WTC11 (cell line): Measurements from ENCODE around the gene PCGF1. TPM values are rescaled to one million over a fixed set of nuclear protein-coding genes. Genes with fewer than 3 reads are reported as not detected.

Experiments
- ATAC-seq: fragments of 200-7000 bp; cut with Tn5 transposase; 2 replicates; pipeline ENCODE4 v1.10.0; 2021; ENCODE audit warnings: mild to moderate bottlenecking, moderate library complexity
- CTCF ChIA-PET: fragments of 300-600 bp; sonication (Branson Sonifier 250); formaldehyde crosslinking; loops from one replicate; lab custom pipeline; 2021; ENCODE audit warnings: antibody characterized with exemption; lab: Charles Lee
- POLR2A ChIA-PET: fragments of 350-600 bp; sonication (Branson Sonifier 250); formaldehyde crosslinking; loops from one replicate; lab custom pipeline; 2021; ENCODE audit warnings: antibody characterized with exemption; lab: Charles Lee
- DNase-seq: peaks from one replicate; pipeline ENCODE4 v3.0.0; 2021; ENCODE audit warnings: low spot score
- H3K27ac Mint-ChIP-seq: 2 replicates; pipeline ENCODE4 v1.8.0; 2021; ENCODE audit warnings: mixed read lengths
- H3K27me3 Mint-ChIP-seq: 2 replicates; pipeline ENCODE4 v1.8.0; 2021; ENCODE audit warnings: low read depth, mild to moderate bottlenecking, moderate library complexity, mixed read lengths
- H3K36me3 Mint-ChIP-seq: 2 replicates; pipeline ENCODE4 v1.8.0; 2021; ENCODE audit warnings: mixed read lengths
- H3K4me1 Mint-ChIP-seq: 2 replicates; pipeline ENCODE4 v1.8.0; 2022; ENCODE audit warnings: mixed read lengths
- H3K4me3 Mint-ChIP-seq: 2 replicates; pipeline ENCODE4 v1.8.0; 2021; ENCODE audit warnings: mild to moderate bottlenecking, moderate library complexity, mixed read lengths
- H3K9me3 Mint-ChIP-seq: 2 replicates; pipeline ENCODE4 v1.8.0; 2021; ENCODE audit warnings: mixed read lengths
- CBFB ChIP-seq: sonication (generic); formaldehyde crosslinking; IDR thresholded peaks from 2 replicates; pipeline ENCODE4 v1.8.1; 2022; ENCODE audit warnings: mild to moderate bottlenecking, low read depth, missing genetic modification reagents
- CREB1 ChIP-seq: sonication (generic); formaldehyde crosslinking; IDR thresholded peaks from 2 replicates; pipeline ENCODE4 v1.8.0; 2023; ENCODE audit warnings: mild to moderate bottlenecking, missing genetic modification reagents
- CREM ChIP-seq: sonication (generic); formaldehyde crosslinking; IDR thresholded peaks from 2 replicates; pipeline ENCODE4 v1.8.1; 2022; ENCODE audit warnings: mild to moderate bottlenecking, missing genetic modification reagents, moderate library complexity
- ETV6 ChIP-seq: sonication (generic); formaldehyde crosslinking; IDR thresholded peaks from 2 replicates; pipeline ENCODE4 v1.8.1; 2022; ENCODE audit warnings: mild to moderate bottlenecking, missing genetic modification reagents
- GABPB1 ChIP-seq: sonication (generic); formaldehyde crosslinking; IDR thresholded peaks from 2 replicates; pipeline ENCODE4 v1.8.1; 2023; ENCODE audit warnings: mild to moderate bottlenecking, missing genetic modification reagents
- GTF2I ChIP-seq: fragments of 250-450 bp; sonication (Bioruptor Pico); conservative IDR thresholded peaks from 2 replicates; pipeline ENCODE4 v1.4.0; 2021; ENCODE audit warnings: mild to moderate bottlenecking
- HMGA2 ChIP-seq: fragments of 250-450 bp; sonication (Bioruptor Pico); IDR thresholded peaks from 2 replicates; pipeline ENCODE4 v1.4.0; 2021; ENCODE audit warnings: mild to moderate bottlenecking, moderate library complexity
- MYBL2 ChIP-seq: sonication (generic); formaldehyde crosslinking; IDR thresholded peaks from 2 replicates; pipeline ENCODE4 v1.8.1; 2023; ENCODE audit warnings: mild to moderate bottlenecking, moderate library complexity, missing genetic modification reagents
- NFE2L1 ChIP-seq: sonication (generic); formaldehyde crosslinking; IDR thresholded peaks from 2 replicates; pipeline ENCODE4 v1.8.1; 2023; ENCODE audit warnings: missing genetic modification reagents
- NR2C2 ChIP-seq: sonication (generic); formaldehyde crosslinking; IDR thresholded peaks from 2 replicates; pipeline ENCODE4 v1.8.0; 2022; ENCODE audit warnings: mild to moderate bottlenecking, missing genetic modification reagents
- ZNF219 ChIP-seq: sonication (generic); formaldehyde crosslinking; IDR thresholded peaks from 2 replicates; pipeline ENCODE4 v1.8.0; 2023; ENCODE audit warnings: missing genetic modification reagents, mild to moderate bottlenecking, borderline replicate concordance
- ZNF416 ChIP-seq: fragments of 250-450 bp; sonication (Bioruptor Pico); IDR thresholded peaks from 2 replicates; pipeline ENCODE4 v1.9.0; 2021; ENCODE audit warnings: mild to moderate bottlenecking, inconsistent platforms
- total RNA-seq: library from RNA; stranded (reverse); gene quantifications from 3 replicates; pipeline ENCODE4 v1.2.3, GENCODE V29; 2021
- TF ChIP-seq, protein P1 (sequence below): sonication (generic); formaldehyde crosslinking; conservative IDR thresholded peaks from 2 replicates; pipeline ENCODE4 v1.8.1; 2023; ENCODE audit warnings: mild to moderate bottlenecking, low read depth, missing genetic modification reagents, moderate library complexity
- TF ChIP-seq, protein P2 (sequence below): fragments of 250-450 bp; sonication (Bioruptor Pico); IDR thresholded peaks from 2 replicates; pipeline ENCODE4 v1.9.0; 2021; ENCODE audit warnings: moderate library complexity, mild to moderate bottlenecking, inconsistent platforms, borderline replicate concordance
- TF ChIP-seq, protein P3 (sequence below): sonication (generic); formaldehyde crosslinking; IDR thresholded peaks from 2 replicates; pipeline ENCODE4 v1.8.1; 2023; ENCODE audit warnings: mild to moderate bottlenecking, moderate library complexity, missing genetic modification reagents
- TF ChIP-seq, protein P4 (sequence below): sonication (generic); formaldehyde crosslinking; IDR thresholded peaks from 2 replicates; pipeline ENCODE4 v1.8.0; 2022; ENCODE audit warnings: mild to moderate bottlenecking, missing genetic modification reagents
- TF ChIP-seq, protein P5 (sequence below): fragments of 250-450 bp; sonication (Bioruptor Pico); IDR thresholded peaks from 2 replicates; pipeline ENCODE4 v1.8.0; 2021; ENCODE audit warnings: mild to moderate bottlenecking
- TF ChIP-seq, protein P6 (sequence below): sonication (generic); formaldehyde crosslinking; IDR thresholded peaks from 2 replicates; pipeline ENCODE4 v1.8.0; 2023; ENCODE audit warnings: mild to moderate bottlenecking, missing genetic modification reagents

Gene PCGF1
- total RNA-seq, 1 experiment from 2014 or later = 15.7 TPM

DNA sequence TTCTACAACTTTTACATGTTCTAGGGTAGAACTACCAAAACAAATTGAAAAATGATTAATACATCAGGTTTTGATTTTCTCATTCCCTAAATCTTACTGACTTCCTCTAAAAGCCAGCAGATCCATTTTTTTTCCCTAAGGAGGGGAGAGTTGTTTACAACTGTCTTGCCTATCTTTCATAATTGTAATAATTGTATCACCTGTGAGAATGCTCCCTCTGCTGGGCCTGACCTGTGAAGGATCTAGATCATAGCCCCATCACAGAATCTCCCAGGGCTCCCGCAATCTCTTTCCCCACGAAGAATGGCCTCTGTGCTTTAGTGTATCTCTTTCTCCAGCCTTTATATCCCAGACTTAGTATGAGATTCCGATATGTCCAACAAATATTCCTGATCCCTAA is 37.1 kb upstream of the PCGF1 start:
- no peaks in the 10 kb centered on the region for H3K36me3 Mint-ChIP-seq

DNA sequence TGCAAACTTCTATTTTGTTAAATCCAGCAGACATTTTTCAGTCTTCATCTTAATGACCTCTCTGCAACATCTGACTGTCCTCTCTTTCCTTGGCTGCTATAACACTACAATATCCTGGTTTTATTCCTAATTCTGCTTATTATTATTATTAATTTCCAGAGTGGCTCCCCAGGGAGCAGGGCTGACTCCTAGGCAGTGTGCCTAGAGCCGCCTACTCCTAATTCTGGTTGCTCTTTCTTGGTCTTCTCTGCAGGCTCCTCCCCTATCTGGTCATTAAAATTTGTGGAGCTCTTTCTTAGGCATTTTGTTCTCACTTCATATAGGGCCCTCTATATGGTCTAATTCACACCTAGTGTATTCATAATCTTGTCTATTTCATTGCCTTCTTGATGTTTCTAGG is 35.5 kb upstream of the PCGF1 start:
- peaks cover 5% of the 10 kb centered on the region for H3K4me1 Mint-ChIP-seq
- no peak for ATAC-seq
- POLR2A ChIA-PET = no interaction called here
- H3K27ac Mint-ChIP-seq = no peak overlapping the region
- no peak overlapping the region for H3K4me3 Mint-ChIP-seq
- no peak for TF ChIP-seq ZNF416
- no peaks in the 10 kb centered on the region for H3K9me3 Mint-ChIP-seq
- DNase-seq = no peak
- CTCF ChIA-PET = no interaction called here
- H3K36me3 Mint-ChIP-seq = no peaks in the 10 kb centered on the region
- H3K27me3 Mint-ChIP-seq = peaks cover 23% of the 10 kb centered on the region

More for the DNA sequence above, 37.1 kb upstream of the PCGF1 start:
- Mint-ChIP-seq H3K9me3 (no peaks in the 10 kb centered on the region), H3K4me1 (peaks cover 10% of the 10 kb centered on the region), H3K27me3 (peaks cover 36% of the 10 kb centered on the region)
- POLR2A ChIA-PET = no interaction called here
- CTCF ChIA-PET = no interaction called here
- TF ChIP-seq ETV6 (CRISPR knock-in tag) (no peak), ZNF219 (CRISPR knock-in tag) (no peak)
- TF ChIP-seq, protein P1, sequence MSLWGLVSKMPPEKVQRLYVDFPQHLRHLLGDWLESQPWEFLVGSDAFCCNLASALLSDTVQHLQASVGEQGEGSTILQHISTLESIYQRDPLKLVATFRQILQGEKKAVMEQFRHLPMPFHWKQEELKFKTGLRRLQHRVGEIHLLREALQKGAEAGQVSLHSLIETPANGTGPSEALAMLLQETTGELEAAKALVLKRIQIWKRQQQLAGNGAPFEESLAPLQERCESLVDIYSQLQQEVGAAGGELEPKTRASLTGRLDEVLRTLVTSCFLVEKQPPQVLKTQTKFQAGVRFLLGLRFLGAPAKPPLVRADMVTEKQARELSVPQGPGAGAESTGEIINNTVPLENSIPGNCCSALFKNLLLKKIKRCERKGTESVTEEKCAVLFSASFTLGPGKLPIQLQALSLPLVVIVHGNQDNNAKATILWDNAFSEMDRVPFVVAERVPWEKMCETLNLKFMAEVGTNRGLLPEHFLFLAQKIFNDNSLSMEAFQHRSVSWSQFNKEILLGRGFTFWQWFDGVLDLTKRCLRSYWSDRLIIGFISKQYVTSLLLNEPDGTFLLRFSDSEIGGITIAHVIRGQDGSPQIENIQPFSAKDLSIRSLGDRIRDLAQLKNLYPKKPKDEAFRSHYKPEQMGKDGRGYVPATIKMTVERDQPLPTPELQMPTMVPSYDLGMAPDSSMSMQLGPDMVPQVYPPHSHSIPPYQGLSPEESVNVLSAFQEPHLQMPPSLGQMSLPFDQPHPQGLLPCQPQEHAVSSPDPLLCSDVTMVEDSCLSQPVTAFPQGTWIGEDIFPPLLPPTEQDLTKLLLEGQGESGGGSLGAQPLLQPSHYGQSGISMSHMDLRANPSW (CRISPR knock-in tag) = no peak
- TF ChIP-seq, all 79 proteins: peak for 0
- no peak for DNase-seq
- H3K4me3 Mint-ChIP-seq = no peak overlapping the region
- no peak overlapping the region for H3K27ac Mint-ChIP-seq
- no peak for ATAC-seq

DNA sequence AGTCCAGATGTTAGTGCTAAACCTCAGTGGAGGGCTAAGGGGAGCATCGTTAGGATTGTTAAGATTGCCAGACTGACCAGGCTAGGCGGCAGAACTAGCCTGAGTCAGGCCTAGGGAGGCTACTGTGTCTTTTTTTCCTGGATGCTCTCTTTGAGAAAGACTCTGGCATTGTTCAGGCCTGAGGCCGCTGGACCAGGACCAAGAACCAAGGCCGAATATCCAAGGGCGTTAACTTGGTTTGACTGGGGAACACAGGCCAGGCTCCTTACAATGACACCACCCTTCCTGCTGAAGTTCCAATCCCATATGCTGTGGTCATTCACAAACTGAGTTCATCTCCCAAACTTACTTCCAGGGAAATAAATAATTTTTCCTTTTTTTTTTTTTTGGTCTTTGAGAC is 32.8 kb upstream of the PCGF1 start:
- no peak overlapping the region for H3K4me3 Mint-ChIP-seq
- ChIA-PET CTCF (no interaction called here), POLR2A (no interaction called here)
- peaks cover 8% of the 10 kb centered on the region; the same call in 1 of the 2 replicates for H3K4me1 Mint-ChIP-seq
- DNase-seq (no peak), ATAC-seq (no peak)
- no peaks in the 10 kb centered on the region for H3K9me3 Mint-ChIP-seq
- no peak overlapping the region for H3K27ac Mint-ChIP-seq
- H3K36me3 Mint-ChIP-seq = no peaks in the 10 kb centered on the region
- H3K27me3 Mint-ChIP-seq = peaks cover 7% of the 10 kb centered on the region
- TF ChIP-seq NFE2L1 (CRISPR knock-in tag) (no peak), CREB1 (CRISPR knock-in tag) (no peak), GTF2I (CRISPR knock-in tag) (no peak), GABPB1 (no peak), CBFB (CRISPR knock-in tag) (no peak), HMGA2 (CRISPR knock-in tag) (no peak), MYBL2 (CRISPR knock-in tag) (no peak), CREM (CRISPR knock-in tag) (no peak), NR2C2 (CRISPR knock-in tag) (no peak)
- TF ChIP-seq, protein P2, sequence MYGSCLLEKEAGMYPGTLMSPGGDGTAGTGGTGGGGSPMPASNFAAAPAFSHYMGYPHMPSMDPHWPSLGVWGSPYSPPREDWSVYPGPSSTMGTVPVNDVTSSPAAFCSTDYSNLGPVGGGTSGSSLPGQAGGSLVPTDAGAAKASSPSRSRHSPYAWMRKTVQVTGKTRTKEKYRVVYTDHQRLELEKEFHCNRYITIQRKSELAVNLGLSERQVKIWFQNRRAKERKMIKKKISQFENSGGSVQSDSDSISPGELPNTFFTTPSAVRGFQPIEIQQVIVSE = no peak
- TF ChIP-seq, protein P3, sequence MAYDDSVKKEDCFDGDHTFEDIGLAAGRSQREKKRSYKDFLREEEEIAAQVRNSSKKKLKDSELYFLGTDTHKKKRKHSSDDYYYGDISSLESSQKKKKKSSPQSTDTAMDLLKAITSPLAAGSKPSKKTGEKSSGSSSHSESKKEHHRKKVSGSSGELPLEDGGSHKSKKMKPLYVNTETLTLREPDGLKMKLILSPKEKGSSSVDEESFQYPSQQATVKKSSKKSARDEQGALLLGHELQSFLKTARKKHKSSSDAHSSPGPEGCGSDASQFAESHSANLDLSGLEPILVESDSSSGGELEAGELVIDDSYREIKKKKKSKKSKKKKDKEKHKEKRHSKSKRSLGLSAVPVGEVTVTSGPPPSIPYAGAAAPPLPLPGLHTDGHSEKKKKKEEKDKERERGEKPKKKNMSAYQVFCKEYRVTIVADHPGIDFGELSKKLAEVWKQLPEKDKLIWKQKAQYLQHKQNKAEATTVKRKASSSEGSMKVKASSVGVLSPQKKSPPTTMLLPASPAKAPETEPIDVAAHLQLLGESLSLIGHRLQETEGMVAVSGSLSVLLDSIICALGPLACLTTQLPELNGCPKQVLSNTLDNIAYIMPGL (CRISPR knock-in tag) = no peak
- TF ChIP-seq, protein P4, sequence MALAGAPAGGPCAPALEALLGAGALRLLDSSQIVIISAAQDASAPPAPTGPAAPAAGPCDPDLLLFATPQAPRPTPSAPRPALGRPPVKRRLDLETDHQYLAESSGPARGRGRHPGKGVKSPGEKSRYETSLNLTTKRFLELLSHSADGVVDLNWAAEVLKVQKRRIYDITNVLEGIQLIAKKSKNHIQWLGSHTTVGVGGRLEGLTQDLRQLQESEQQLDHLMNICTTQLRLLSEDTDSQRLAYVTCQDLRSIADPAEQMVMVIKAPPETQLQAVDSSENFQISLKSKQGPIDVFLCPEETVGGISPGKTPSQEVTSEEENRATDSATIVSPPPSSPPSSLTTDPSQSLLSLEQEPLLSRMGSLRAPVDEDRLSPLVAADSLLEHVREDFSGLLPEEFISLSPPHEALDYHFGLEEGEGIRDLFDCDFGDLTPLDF (CRISPR knock-in tag) = no peak
- TF ChIP-seq, protein P5, sequence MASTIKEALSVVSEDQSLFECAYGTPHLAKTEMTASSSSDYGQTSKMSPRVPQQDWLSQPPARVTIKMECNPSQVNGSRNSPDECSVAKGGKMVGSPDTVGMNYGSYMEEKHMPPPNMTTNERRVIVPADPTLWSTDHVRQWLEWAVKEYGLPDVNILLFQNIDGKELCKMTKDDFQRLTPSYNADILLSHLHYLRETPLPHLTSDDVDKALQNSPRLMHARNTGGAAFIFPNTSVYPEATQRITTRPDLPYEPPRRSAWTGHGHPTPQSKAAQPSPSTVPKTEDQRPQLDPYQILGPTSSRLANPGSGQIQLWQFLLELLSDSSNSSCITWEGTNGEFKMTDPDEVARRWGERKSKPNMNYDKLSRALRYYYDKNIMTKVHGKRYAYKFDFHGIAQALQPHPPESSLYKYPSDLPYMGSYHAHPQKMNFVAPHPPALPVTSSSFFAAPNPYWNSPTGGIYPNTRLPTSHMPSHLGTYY (CRISPR knock-in tag) = no peak
- TF ChIP-seq, protein P6, sequence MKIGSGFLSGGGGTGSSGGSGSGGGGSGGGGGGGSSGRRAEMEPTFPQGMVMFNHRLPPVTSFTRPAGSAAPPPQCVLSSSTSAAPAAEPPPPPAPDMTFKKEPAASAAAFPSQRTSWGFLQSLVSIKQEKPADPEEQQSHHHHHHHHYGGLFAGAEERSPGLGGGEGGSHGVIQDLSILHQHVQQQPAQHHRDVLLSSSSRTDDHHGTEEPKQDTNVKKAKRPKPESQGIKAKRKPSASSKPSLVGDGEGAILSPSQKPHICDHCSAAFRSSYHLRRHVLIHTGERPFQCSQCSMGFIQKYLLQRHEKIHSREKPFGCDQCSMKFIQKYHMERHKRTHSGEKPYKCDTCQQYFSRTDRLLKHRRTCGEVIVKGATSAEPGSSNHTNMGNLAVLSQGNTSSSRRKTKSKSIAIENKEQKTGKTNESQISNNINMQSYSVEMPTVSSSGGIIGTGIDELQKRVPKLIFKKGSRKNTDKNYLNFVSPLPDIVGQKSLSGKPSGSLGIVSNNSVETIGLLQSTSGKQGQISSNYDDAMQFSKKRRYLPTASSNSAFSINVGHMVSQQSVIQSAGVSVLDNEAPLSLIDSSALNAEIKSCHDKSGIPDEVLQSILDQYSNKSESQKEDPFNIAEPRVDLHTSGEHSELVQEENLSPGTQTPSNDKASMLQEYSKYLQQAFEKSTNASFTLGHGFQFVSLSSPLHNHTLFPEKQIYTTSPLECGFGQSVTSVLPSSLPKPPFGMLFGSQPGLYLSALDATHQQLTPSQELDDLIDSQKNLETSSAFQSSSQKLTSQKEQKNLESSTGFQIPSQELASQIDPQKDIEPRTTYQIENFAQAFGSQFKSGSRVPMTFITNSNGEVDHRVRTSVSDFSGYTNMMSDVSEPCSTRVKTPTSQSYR (CRISPR knock-in tag) = no peak
